ENCODE data around the gene INPP4A. TPM values are rescaled to one million over a fixed set of nuclear protein-coding genes. Genes with fewer than 3 reads are reported as not detected.

INPP4A gene
- total RNA-seq, 1 donor = 52.8 TPM

DNA sequence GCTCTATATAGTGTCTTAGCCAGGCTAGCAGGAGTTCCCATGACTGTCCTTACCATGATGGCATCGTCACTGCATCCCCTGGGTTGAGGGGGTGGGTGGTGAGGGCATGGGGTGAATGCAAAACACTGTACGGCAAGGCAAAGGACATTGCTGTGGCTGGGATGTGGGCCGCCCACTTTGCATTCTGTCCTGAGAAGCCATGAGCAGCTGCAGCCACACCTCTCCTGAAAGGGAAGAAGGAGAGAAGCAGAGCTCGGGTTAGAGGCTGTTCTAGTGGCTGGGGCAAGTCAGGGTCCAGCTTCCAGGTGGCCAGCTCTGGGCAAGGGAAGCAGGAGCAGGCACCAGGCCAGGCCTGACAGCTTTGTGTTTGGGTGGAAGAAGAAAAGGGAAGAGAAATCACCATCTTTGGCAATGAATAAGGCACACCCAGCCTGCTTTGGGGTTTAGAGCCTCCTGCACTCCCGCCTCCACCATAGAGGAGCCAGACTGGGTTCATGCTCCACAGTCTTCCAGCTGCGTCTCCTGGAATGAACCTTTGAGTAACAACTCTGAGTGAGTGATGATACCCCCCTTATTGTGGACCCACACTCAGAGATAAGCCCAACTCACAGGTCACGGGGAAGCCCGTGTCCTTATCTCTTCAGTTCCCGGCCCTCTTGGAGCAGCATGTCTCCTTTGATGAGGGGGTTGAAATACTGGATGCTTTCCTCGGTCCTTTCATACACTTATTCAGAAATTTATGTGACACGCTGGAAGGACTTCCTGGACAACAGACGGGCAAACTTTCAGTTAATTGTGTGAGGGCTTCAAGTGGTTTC lies 63.4 kb downstream of the INPP4A start:
- no peak for DNase-seq (ENCODE audit: low read depth in 2 of 3, low spot score in 2 of 3)

DNA sequence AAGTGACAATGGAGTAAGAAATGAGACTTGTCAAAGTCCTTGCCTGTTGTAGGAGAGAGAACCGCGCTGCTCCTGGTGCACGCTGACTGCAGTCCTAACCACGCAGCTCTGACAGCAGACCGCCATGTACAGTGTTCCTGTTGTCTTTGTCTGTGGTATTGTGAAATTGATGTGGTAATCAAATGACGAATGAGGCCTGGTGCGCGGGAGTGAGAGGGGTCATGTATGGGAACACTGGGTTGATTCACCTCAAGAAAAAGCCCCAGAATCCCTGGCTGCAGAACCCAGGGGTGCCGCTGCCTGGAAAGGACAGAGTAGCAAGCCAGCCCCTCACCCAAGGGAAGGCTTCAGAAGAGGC lies 64.0 kb downstream of the INPP4A start:
- peak in 1 of 3 donors; percentile 34 for DNase-seq (ENCODE audit: low read depth in 2 of 3, low spot score in 2 of 3)

DNA sequence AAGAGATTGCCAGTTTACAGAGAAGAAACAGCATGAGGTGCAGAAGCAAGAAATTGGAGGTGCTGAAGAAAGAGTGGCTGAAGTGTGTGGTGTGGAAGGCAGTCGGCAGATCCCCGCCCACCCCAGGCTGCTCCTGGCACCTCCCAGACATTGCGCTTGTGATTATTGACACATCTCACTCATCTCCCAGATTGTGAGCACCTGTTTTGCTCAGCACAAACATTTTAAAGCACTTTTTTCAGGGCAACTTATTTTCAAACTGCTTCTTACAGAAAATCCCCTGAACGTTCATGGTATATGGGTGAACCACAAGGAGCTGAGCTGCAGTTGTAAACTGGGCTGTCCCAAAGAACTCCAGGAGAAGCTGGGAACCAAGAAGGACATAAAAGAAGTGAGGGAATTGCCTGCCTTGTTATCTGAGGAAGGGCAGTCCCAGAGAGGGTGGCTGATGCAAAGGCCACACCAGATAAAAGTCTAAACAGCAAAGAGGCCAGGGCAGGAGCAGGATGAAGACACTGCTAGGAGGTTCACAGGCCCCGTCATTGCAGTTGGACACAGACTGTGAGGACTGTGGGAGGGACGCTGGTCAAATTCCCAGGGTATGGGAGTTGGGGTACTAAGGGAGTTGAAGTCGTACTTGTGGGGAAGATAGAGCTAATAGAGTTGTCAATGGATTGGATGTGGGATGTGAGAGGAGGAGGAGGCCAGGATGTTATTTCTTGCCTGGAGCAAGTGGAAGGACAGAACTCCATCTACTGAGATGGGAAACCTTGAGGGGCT lies 65.1 kb downstream of the INPP4A start:
- no peak for DNase-seq (ENCODE audit: low read depth in 2 of 3, low spot score in 2 of 3)

DNA sequence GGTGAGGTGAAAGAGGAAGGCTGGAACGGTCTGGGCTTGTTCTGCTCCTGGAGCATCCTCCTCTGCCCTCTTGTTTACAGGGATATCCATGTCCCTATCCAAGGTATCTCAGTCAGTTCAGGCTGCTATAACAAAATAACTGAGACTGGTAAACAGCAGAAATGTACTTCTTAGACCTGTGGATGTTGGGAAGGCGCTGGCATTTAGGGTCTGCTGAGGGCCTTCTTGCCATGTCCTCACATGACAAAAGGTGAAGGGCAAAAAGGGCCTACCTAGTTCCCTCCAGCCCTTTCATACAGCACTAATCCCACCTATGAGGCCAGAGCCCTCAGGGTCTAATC lies 65.6 kb downstream of the INPP4A start:
- DNase-seq (ENCODE audit: low read depth in 2 of 3, low spot score in 2 of 3) = no peak

GRCh38 chr2:98511981-98512380 lies 67.3 kb downstream of the INPP4A start:
- DNase-seq (ENCODE audit: low read depth in 2 of 3, low spot score in 2 of 3) = no peak

DNA sequence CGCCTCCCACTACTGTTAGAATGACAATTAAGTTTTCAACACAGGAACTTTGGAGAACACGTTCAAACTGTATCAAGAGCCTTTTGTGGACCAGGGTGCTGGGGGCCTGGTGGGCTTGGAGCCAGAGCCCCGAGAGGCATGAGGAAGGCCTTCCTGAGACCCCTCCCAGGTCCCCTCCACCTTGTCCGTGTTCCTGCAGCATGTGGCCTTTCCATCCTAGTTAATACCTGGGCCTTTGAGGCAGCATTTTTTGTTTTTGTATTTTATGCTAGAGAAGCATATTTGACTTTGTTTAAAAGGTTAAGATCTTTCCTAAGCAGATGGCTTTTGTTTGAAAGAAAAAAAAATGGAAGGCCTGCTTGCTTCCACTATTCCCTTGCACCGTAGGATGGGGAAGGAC lies 68.0 kb downstream of the INPP4A start:
- no peak for DNase-seq (ENCODE audit: low read depth in 2 of 3, low spot score in 2 of 3)

- no peak for DNase-seq (ENCODE audit: low read depth in 2 of 3, low spot score in 2 of 3)
Measured at GRCh38 chr2:98514096-98514639, 69.5 kb downstream of the INPP4A start.

DNA sequence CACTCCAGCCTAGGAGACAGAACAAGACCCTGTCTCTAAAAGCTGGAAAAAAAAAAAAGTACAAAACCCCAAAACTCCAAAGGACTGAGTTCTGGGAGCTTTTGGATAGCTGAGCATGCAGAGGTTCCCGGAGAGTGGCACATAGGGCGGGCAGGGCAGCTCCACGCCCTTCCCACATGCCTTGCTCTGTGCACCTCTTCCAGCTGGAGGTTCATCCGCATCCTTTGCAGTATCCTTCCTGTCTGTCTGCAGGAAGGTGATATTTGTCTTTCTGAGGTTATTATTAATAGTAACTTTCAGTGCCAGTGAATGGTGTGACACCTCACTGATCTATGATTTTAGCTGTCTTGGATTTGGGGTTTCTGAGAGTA lies 70.2 kb downstream of the INPP4A start:
- no peak for DNase-seq (ENCODE audit: low read depth in 2 of 3, low spot score in 2 of 3)

- DNase-seq (ENCODE audit: low read depth in 2 of 3, low spot score in 2 of 3) = peak in 1 of 3 donors; percentile 68
Measured at GRCh38 chr2:98515250-98515991, 70.8 kb downstream of the INPP4A start.

DNA sequence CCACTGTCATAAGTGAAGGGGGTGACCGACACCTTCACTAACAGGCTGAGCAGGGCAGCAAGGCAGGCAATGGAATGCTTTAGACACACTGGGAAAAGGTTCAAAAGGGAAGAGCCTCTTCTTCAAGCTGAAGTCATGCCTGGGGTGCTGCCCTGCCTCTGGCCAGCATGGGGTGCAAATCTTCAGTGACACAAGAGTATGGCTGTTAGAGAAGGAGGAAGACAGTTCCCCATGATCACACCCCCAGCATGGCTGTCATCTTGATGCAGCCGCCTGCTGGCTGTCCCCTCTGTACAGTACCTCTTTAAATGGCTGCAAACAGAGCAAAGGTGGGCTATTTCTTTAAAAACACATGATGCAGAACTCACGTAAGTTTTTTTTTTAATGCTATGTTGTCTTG lies 71.9 kb downstream of the INPP4A start:
- no peak for DNase-seq (ENCODE audit: low read depth in 2 of 3, low spot score in 2 of 3)

DNA sequence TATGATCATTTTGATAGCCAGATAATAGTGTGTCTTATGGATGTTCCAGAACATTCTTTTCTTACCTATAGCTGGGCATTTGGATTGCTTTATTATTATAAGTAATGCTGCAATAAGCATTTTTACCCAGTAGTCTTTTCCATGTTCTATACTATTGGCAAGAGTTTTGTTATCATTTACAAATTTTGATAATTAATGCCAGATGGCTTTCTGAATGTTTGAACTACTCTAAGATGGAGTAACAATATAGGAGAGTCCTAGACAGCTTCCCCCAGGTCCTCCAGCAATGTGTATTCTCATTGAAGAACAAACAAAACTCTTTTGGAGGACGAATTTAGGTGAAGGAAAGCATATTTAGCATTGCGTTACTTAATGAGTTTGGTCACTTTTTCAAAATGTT lies 73.0 kb downstream of the INPP4A start:
- no peak for DNase-seq (ENCODE audit: low read depth in 2 of 3, low spot score in 2 of 3)

- peak; percentile 23 to 65 (median 49) for DNase-seq (ENCODE audit: low read depth in 2 of 3, low spot score in 2 of 3)
Measured at GRCh38 chr2:98518101-98518500, 73.4 kb downstream of the INPP4A start.

GRCh38 chr2:98519156-98519555 lies 74.5 kb downstream of the INPP4A start:
- no peak for DNase-seq (ENCODE audit: low read depth in 2 of 3, low spot score in 2 of 3)

- no peak for DNase-seq (ENCODE audit: low read depth in 2 of 3, low spot score in 2 of 3)
Measured at GRCh38 chr2:98519851-98520250, 75.2 kb downstream of the INPP4A start.

- DNase-seq (ENCODE audit: low read depth in 2 of 3, low spot score in 2 of 3) = no peak
Measured at GRCh38 chr2:98520806-98521205, 76.1 kb downstream of the INPP4A start.

GRCh38 chr2:98521266-98521665 lies 76.6 kb downstream of the INPP4A start:
- DNase-seq (ENCODE audit: low read depth in 2 of 3, low spot score in 2 of 3) = no peak

DNA sequence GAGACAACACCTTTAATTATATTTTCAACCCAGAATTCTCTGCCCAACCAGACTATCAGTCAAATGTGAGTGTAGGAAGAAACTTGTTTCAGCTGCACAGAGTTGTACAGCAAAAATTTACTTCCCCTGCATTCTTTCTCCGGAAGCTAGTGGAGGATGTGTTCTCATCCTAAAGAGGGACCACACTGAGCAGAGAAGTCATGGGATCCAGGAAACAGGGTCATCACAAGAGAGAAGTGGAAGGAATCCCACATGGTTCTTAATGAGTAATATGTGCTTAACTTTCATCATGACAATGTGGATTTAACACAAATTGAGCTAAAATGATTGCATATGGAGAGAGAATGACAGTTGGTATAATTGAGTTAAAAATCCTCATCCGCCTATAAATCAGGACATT lies 78.2 kb downstream of the INPP4A start:
- no peak for DNase-seq (ENCODE audit: low read depth in 2 of 3, low spot score in 2 of 3)

- no peak for DNase-seq (ENCODE audit: low read depth in 2 of 3, low spot score in 2 of 3)
Measured at GRCh38 chr2:98524168-98524567, 79.5 kb downstream of the INPP4A start.

DNA sequence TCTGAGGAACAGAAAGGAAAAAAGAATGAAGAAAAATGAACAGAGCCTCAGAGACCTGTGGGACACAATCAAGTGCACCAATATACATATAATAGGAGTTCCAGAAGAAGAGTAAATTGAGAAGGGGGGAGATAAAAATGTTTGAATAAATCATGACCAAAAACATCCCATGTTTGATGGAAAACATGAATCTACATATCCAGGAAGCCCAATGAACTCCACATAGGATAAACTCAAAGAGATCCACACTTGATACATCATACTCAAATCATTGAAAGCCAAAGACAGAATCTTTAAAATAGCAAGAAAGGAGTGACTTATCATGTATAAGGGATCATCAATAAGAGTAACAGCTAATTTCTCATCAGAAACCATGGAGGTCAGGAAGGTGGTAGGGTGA lies 83.7 kb downstream of the INPP4A start:
- no peak for DNase-seq (ENCODE audit: low read depth in 2 of 3, low spot score in 2 of 3)

GRCh38 chr2:98530114-98530513 lies 85.5 kb downstream of the INPP4A start:
- DNase-seq (ENCODE audit: low read depth in 2 of 3, low spot score in 2 of 3) = no peak

DNA sequence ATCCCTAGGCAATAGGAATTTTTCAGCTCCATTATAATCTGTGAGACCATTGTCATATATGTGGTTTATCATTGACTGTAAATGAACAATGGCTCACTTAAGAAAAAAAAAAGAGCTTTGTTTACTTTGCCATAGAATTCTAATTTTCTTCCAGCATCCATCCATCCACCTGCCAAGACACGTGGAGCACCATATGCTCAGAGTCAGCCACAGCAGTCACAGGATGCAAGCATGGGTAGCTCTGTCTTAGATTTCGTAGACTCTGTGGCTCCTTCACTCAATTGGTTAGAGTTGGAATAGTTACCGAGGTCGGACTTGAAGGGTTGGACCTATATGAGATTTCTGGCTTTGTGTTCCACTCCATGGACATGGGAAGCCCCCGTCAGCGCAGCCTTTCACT lies 88.1 kb downstream of the INPP4A start:
- DNase-seq (ENCODE audit: low read depth in 2 of 3, low spot score in 2 of 3) = no peak
